Suprapubic skin (tissue), 3 donors: Measurements from ENCODE around the gene ATG5.

Experiments used
- CTCF ChIP-seq, 2 donors: fragments of 200-600 bp in 1 of 2; fragments of 450-650 bp in 1 of 2; sonication (generic) in 1 of 2; IDR thresholded peaks; one replicate each; pipeline ENCODE4 v1.5.1; 2016 to 2019; ENCODE audit warnings: antibody characterized with exemption in 2 of 2, mild to moderate bottlenecking in 1 of 2, moderate library complexity in 1 of 2
- POLR2A ChIP-seq, 2 donors: fragments of 450-650 bp; IDR thresholded peaks; one replicate each; pipeline ENCODE4 v1.6.1; 2017; ENCODE audit warnings: antibody characterized with exemption in 2 of 2, mild to moderate bottlenecking in 2 of 2, moderate library complexity in 2 of 2

GRCh38 chr6:106192824-106193223 lies 132.7 kb downstream of the ATG5 start:
- no peak for TF ChIP-seq POLR2A (IDR thresholded peaks at IDR 0.05)
- no peak for TF ChIP-seq CTCF (IDR thresholded peaks at IDR 0.05)
